Karpas-422 (cell line): Measurements from ENCODE around the gene EFTUD2. TPM values are rescaled to one million over a fixed set of nuclear protein-coding genes. Genes with fewer than 3 reads are reported as not detected.
A peak's percentile ranks its signal among the peaks of the same experiment; 100 is the strongest.

Source experiments
- DNase-seq: peaks from one replicate; pipeline ENCODE4 v3.0.0-alpha.2; 2015
- H2AFZ ChIP-seq: fragments of 200-600 bp; sonication (generic); 2 replicates; pipeline ENCODE4 v1.6.1; 2014; ENCODE audit warnings: antibody characterized with exemption, low read length, mixed read lengths
- H3K27ac ChIP-seq: fragments of 200-600 bp; sonication (generic); 2 replicates; pipeline ENCODE4 v1.5.1; 2014; ENCODE audit warnings: mild to moderate bottlenecking, low read length, moderate library complexity
- H3K27me3 ChIP-seq: fragments of 200-600 bp; sonication (generic); 2 replicates; pipeline ENCODE4 v1.6.1; 2014; ENCODE audit warnings: low read length, mixed read lengths
- H3K36me3 ChIP-seq: fragments of 200-600 bp; sonication (generic); 2 replicates; pipeline ENCODE4 v1.6.1; 2014; ENCODE audit warnings: low read length, mixed read lengths; ENCODE audit not compliant: insufficient read depth
- H3K4me1 ChIP-seq: fragments of 200-600 bp; sonication (generic); 2 replicates; pipeline ENCODE4 v1.6.1; 2014; ENCODE audit warnings: mild to moderate bottlenecking, low read length, mixed read lengths
- H3K4me2 ChIP-seq: fragments of 200-600 bp; sonication (generic); 2 replicates; pipeline ENCODE4 v1.6.1; 2014; ENCODE audit warnings: low read length, low read depth, mild to moderate bottlenecking; ENCODE audit not compliant: poor library complexity, severe bottlenecking
- H3K4me3 ChIP-seq: fragments of 200-600 bp; sonication (generic); 2 replicates; pipeline ENCODE4 v1.5.1; 2014; ENCODE audit warnings: mild to moderate bottlenecking, antibody characterized with exemption, low read length, mixed read lengths
- H3K79me2 ChIP-seq: fragments of 200-600 bp; sonication (generic); 2 replicates; pipeline ENCODE4 v1.6.1; 2014; ENCODE audit warnings: mild to moderate bottlenecking, low read length, mixed read lengths
- H3K9ac ChIP-seq: fragments of 200-600 bp; sonication (generic); 2 replicates; pipeline ENCODE4 v1.6.0; 2014; ENCODE audit warnings: low read length
- H3K9me2 ChIP-seq: fragments of 200-600 bp; sonication (generic), shearing (Covaris generic); replicated peaks from 2 replicates; pipeline ENCODE4 v1.6.0; 2014; ENCODE audit warnings: mild to moderate bottlenecking, low read length, moderate library complexity; ENCODE audit not compliant: insufficient read depth
- H3K9me3 ChIP-seq: fragments of 300-700, 200-600 bp; sonication (generic); 2 replicates; pipeline ENCODE4 v1.6.1; 2014; ENCODE audit warnings: low read length, mixed read lengths
- H4K20me1 ChIP-seq: fragments of 200-600 bp; sonication (generic); 2 replicates; pipeline ENCODE4 v1.6.1; 2014; ENCODE audit warnings: mild to moderate bottlenecking, antibody characterized with exemption, low read length, low read depth; ENCODE audit not compliant: insufficient read depth
- total RNA-seq: library from RNA; depleted of rRNA; stranded (reverse); fragments of >200 nt; shearing (Covaris generic); gene quantifications from 2 replicates; pipeline ENCODE4 v1.2.3, GENCODE V29; 2014; ENCODE audit warnings: low replicate concordance

EFTUD2 gene
- total RNA-seq, 1 experiment from 2014 or later, result 80.2 TPM

DNA sequence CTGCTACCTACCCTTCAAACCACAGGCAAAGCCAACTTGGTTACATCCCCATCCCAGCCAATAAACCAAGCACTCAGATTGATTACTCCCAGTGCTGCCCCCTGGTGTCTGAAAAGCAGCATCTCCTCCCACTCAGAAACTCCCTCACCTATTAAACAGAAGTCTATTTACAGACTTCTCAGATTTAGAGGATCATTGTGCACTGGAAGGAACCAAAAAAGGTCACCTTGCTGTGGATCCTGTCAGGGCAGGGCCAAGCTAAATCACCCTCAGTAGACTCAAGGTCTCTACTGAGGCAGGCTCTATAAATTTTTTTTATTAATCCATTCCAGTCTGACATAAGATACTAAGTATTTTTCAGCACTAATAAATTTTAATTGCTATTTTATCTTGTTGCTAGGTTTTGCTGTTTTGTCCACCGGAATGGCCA, 34.0 kb downstream of the EFTUD2 start:
- H3K27ac ChIP-seq, result no peak overlapping the region

DNA sequence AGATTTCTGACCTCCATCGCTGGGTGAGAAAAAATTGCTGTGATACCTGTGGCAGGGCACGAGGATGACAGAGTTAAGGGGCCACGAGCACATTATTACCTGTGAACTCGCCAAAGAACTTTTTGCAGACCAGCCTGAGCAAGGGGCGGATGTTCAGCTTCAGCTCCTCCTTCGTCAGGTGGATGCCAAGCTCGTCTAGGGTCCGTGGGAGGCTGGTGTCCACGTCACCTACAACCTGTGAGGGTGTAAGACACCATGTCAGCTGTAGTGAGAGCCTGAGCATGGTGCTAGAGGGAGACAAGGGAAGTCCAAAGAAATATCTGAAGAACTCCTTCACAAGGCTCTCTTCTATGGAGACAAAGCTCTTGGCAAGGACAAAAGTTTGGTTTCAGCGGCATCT, 34.4 kb downstream of the EFTUD2 start:
- Histone ChIP-seq H3K9me2 (no peaks in the 10 kb centered on the region), H3K9ac (no peak overlapping the region), H4K20me1 (0 out of 2 replicates have a peak, but pooled peaks cover 5% of the 10 kb centered on the region), H3K9me3 (no peaks in the 10 kb centered on the region), H3K4me2 (no peak overlapping the region), H3K36me3 (peaks cover 33% of the 10 kb centered on the region), H3K4me3 (no peak overlapping the region), H2AFZ (no peak overlapping the region), H3K4me1 (no peaks in the 10 kb centered on the region), H3K27me3 (no peaks in the 10 kb centered on the region), H3K27ac (no peak overlapping the region), H3K79me2 (no peaks in the 10 kb centered on the region)
- no peak for DNase-seq

More for the DNA sequence above, 34.0 kb downstream of the EFTUD2 start:
- Histone ChIP-seq H3K36me3 (peaks cover 32% of the 10 kb centered on the region), H3K27me3 (no peaks in the 10 kb centered on the region), H3K4me3 (no peak overlapping the region), H3K9me2 (no peaks in the 10 kb centered on the region), H3K4me2 (no peak overlapping the region), H4K20me1 (0 out of 2 replicates have a peak, but pooled peaks cover 5% of the 10 kb centered on the region), H2AFZ (no peak overlapping the region), H3K9me3 (no peaks in the 10 kb centered on the region), H3K4me1 (no peaks in the 10 kb centered on the region), H3K9ac (no peak overlapping the region), H3K79me2 (no peaks in the 10 kb centered on the region)
- peak; percentile 86 for DNase-seq

GRCh38 chr17:44863061-44863918, 36.0 kb downstream of the EFTUD2 start:
- Histone ChIP-seq H3K9me2 (no peaks in the 10 kb centered on the region), H3K9ac (no peak overlapping the region), H3K36me3 (peaks cover 41% of the 10 kb centered on the region), H3K79me2 (no peaks in the 10 kb centered on the region), H3K27me3 (no peaks in the 10 kb centered on the region), H3K4me3 (no peak overlapping the region), H3K4me2 (no peak overlapping the region), H3K4me1 (no peaks in the 10 kb centered on the region), H3K27ac (no peak overlapping the region), H4K20me1 (0 out of 2 replicates have a peak, but pooled peaks cover 5% of the 10 kb centered on the region), H3K9me3 (no peaks in the 10 kb centered on the region), H2AFZ (no peak overlapping the region)
- DNase-seq, result no peak

- no peak for DNase-seq
- H4K20me1 ChIP-seq, result 0 out of 2 replicates have a peak, but pooled peaks cover 5% of the 10 kb centered on the region
- H3K4me3 ChIP-seq, result no peak overlapping the region
- no peak overlapping the region for H3K4me2 ChIP-seq
- H3K27ac ChIP-seq, result no peak overlapping the region
- no peaks in the 10 kb centered on the region for H3K79me2 ChIP-seq
- H3K4me1 ChIP-seq, result no peaks in the 10 kb centered on the region
- H3K36me3 ChIP-seq, result peaks cover 43% of the 10 kb centered on the region
- no peak overlapping the region for H2AFZ ChIP-seq
- no peaks in the 10 kb centered on the region for H3K27me3 ChIP-seq
- no peaks in the 10 kb centered on the region for H3K9me3 ChIP-seq
- no peaks in the 10 kb centered on the region for H3K9me2 ChIP-seq
- H3K9ac ChIP-seq, result no peak overlapping the region
These were observed 36.8 kb downstream of the EFTUD2 start for GRCh38 chr17:44862278-44862914.

- H3K4me2 ChIP-seq, result no peak overlapping the region
- peaks cover 52% of the 10 kb centered on the region for H3K36me3 ChIP-seq
- H3K4me1 ChIP-seq, result no peaks in the 10 kb centered on the region
- no peak overlapping the region for H3K9ac ChIP-seq
- H3K27ac ChIP-seq, result no peak overlapping the region
- no peaks in the 10 kb centered on the region for H3K79me2 ChIP-seq
- no peaks in the 10 kb centered on the region for H3K9me3 ChIP-seq
- H4K20me1 ChIP-seq, result 0 out of 2 replicates have a peak, but pooled peaks cover 2% of the 10 kb centered on the region
- H3K27me3 ChIP-seq, result no peaks in the 10 kb centered on the region
- H2AFZ ChIP-seq, result no peak overlapping the region
- no peak for DNase-seq
- no peaks in the 10 kb centered on the region for H3K9me2 ChIP-seq
- no peak overlapping the region for H3K4me3 ChIP-seq
These were observed 39.5 kb downstream of the EFTUD2 start for GRCh38 chr17:44859701-44860100.

- Histone ChIP-seq H3K27me3 (no peaks in the 10 kb centered on the region), H3K9me2 (no peaks in the 10 kb centered on the region), H3K4me3 (no peak overlapping the region), H3K9me3 (no peaks in the 10 kb centered on the region), H3K27ac (no peak overlapping the region), H2AFZ (no peak overlapping the region), H3K4me2 (no peak overlapping the region), H3K36me3 (peaks cover 44% of the 10 kb centered on the region; the same call in 1 of the 2 replicates), H3K9ac (no peak overlapping the region), H4K20me1 (no peaks in the 10 kb centered on the region), H3K79me2 (no peaks in the 10 kb centered on the region), H3K4me1 (no peaks in the 10 kb centered on the region)
- no peak for DNase-seq
These were observed 45.1 kb downstream of the EFTUD2 start for GRCh38 chr17:44854192-44854591.

DNA sequence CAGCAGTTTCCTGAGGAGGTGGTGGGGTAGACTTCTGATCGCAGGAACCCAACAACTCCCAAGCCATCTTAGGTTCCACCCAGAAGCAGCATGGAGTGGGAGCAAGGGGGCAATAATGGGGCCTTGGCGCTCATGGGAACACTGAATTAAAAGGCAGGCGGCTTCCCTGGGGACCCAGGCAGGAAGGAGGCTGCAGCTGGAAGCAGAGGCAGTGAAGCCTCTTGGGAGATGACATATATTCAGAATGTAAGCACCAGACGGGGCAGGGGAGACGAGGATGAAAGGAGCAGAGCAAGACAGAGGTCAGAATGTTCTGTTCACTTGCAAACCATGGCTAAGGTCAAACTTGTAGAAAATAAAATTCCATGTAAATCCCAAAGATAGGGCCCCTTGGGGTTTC, 48.6 kb downstream of the EFTUD2 start:
- Histone ChIP-seq H3K9me3 (no peaks in the 10 kb centered on the region), H3K27ac (no peak overlapping the region), H4K20me1 (no peaks in the 10 kb centered on the region), H3K36me3 (peaks cover 26% of the 10 kb centered on the region; the same call in 1 of the 2 replicates), H3K27me3 (no peaks in the 10 kb centered on the region), H3K4me3 (no peak overlapping the region), H3K4me1 (no peaks in the 10 kb centered on the region), H3K9me2 (no peaks in the 10 kb centered on the region), H3K4me2 (no peak overlapping the region), H3K9ac (no peak overlapping the region), H2AFZ (no peak overlapping the region), H3K79me2 (no peaks in the 10 kb centered on the region)
- DNase-seq, result no peak

GRCh38 chr17:44850025-44850424, 49.2 kb downstream of the EFTUD2 start:
- DNase-seq, result no peak
- 0 out of 2 replicates have a peak, but pooled peaks cover 3% of the 10 kb centered on the region for H4K20me1 ChIP-seq
- no peak overlapping the region for H3K4me2 ChIP-seq
- H3K9me2 ChIP-seq, result no peaks in the 10 kb centered on the region
- no peak overlapping the region for H2AFZ ChIP-seq
- H3K36me3 ChIP-seq, result peaks cover 26% of the 10 kb centered on the region; the same call in 1 of the 2 replicates
- H3K27ac ChIP-seq, result no peak overlapping the region
- H3K4me3 ChIP-seq, result no peak overlapping the region
- no peaks in the 10 kb centered on the region for H3K9me3 ChIP-seq
- no peak overlapping the region for H3K9ac ChIP-seq
- H3K79me2 ChIP-seq, result no peaks in the 10 kb centered on the region
- no peaks in the 10 kb centered on the region for H3K4me1 ChIP-seq
- H3K27me3 ChIP-seq, result no peaks in the 10 kb centered on the region
